GM12878 (cell line): Measurements from ENCODE around the gene SEC24A.

ENCODE experiments used
- CHD2 ChIP-seq: IDR thresholded peaks from 2 replicates; pipeline ENCODE4 v1.6.1; 2011; ENCODE audit warnings: low read depth, low read length, improper control_type of control experiment, borderline replicate concordance
- ESRRA ChIP-seq: IDR thresholded peaks from 2 replicates; pipeline ENCODE4 v1.6.1; 2012; ENCODE audit warnings: mild to moderate bottlenecking, low read length, improper control_type of control experiment
- SKIL ChIP-seq: fragments of 450-650 bp; IDR thresholded peaks from 2 replicates; pipeline ENCODE4 v1.6.1; 2017; ENCODE audit warnings: mild to moderate bottlenecking, low read depth, inconsistent platforms; ENCODE audit not compliant: poor library complexity, severe bottlenecking
- SP1 ChIP-seq: IDR thresholded peaks from one replicate; pipeline ENCODE4 v1.6.1; 2011; ENCODE audit warnings: low read depth, low read length

GRCh38 chr5:134758504-134759341, 110.1 kb downstream of the SEC24A start, which contains the start of gene DDX46:
- TF ChIP-seq SP1: peak; percentile 40
- TF ChIP-seq SKIL: no peak
- TF ChIP-seq ESRRA: peak; percentile 54; the same call in 1 of the 2 replicates
- TF ChIP-seq CHD2: no peak
